ENCODE data around the gene TM9SF2.
A peak's percentile ranks its signal among the peaks of the same experiment; 100 is the strongest.
"Not testable (repeated sequence)": the region's sequence is repeated elsewhere in the genome, so short reads cannot be mapped to it uniquely, and the experiment has no call there.

The TM9SF2 gene

DNA sequence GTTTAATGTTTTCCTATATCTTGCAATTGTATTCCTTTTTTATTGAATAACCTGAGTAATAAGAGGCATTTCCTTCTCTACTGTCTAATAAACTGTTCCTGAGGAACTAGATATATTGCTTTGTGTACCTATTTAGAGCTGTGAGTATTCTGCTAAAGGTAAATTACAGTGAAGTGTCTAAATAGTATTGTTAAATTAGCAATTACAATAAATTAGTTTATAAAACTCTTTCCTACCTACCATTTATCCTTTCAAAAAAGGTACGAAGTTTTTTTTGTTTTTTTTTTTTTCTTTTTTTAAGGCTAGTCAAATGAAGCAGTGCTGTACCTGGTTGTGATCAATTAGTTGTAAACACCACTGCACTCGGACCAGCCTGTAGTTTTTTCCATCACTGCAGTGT lies 34.8 kb downstream of the TM9SF2 start:
- DNase-seq = no peak
- ATAC-seq = no peak

DNA sequence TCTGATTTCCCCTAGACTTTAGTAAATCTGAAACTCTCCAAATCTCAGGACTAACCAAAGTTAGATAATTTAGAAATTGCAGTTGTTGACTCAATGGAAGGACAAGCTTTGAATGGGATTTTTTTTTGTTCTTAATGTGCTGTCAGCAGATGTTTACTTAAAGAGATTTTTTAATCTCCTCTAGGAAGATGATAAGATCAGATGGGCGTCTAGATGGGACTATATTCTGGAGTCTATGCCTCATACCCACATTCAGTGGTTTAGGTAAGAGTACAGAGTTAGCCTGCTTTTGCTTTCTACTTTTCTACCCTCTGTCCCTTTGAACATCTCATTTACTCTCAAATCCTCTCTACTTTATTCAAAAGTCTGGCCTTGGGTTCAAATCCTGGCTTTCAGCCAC lies 39.3 kb downstream of the TM9SF2 start:
- ATAC-seq (peak; percentile 24), DNase-seq (no peak)

DNA sequence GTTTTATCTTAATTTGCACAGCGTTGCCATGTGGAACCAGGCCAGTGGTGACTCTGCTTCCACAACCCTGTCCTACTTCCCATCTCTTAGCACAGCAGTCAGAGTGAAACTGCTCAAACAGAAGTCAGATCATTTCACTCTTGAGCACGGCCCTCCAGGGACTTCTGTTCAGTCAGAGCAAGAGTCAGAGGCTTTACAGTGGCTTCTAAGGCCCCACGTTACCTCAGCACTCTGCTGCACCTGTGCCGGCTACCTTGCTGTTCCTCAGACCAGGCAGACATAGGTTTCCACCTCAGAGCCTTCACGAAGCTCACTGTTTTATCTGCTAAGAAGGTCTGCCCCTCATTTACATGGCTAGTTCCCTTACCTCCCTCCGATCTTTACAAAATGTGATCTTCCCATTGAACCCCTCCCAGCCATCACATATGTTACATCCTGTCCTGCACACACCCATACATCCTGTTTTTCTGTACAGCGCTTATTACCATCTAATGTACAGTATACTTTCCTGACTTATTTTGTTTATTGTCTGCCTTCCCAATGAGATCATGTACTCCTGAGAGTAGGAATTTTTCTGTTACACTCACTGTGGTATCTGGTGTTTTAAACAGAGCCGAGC lies 41.6 kb downstream of the TM9SF2 start:
- DNase-seq = peak; percentile 37

GRCh38 chr13:99545361-99545760 lies 44.1 kb downstream of the TM9SF2 start:
- ATAC-seq = no peak

More for the DNA sequence above, 41.6 kb downstream of the TM9SF2 start:
- ATAC-seq = peak; percentile 93

GRCh38 chr13:99545979-99546378 lies 44.7 kb downstream of the TM9SF2 start:
- DNase-seq (no peak), ATAC-seq (no peak)

More at GRCh38 chr13:99545361-99545760, 44.1 kb downstream of the TM9SF2 start:
- no peak for DNase-seq

DNA sequence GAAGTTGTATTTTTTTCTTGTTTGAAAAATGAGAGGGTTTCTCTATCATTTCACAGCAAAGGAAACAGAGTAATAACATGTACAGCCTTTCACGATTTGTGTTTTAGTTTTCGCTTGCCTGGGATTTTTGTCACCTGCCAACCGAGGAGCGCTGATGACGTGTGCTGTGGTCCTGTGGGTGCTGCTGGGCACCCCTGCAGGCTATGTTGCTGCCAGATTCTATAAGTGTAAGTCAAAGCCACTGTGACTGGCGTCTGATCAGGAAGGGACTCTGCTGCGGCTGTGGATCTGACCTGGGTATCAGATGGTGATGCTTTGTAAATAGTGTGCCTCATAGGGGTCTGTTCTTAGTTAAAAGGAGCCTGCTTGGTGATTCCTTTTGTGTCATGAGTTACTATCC lies 45.6 kb downstream of the TM9SF2 start:
- ATAC-seq (no peak), DNase-seq (no peak)

DNA sequence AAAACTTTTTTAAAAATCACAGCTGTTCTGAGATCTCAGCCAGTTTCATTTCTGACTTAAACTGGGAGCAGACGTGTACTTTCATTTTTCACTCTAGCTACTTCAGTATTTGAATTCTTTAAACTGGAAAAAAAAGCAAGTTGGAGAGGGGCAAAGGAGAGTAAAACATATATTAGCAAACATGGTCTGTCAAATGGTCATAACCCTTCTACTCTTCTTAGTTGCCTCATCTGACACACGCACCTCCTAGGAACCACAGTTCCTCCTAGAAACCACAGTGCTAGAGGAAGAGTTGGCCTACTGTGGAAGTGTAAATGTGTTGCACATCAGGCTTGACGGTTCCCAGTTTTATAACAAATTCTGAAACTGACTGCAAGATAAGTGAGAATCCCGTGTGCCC lies 47.2 kb downstream of the TM9SF2 start:
- DNase-seq (no peak), ATAC-seq (peak; percentile 43)

- no peak for DNase-seq
These were observed 51.8 kb downstream of the TM9SF2 start for GRCh38 chr13:99553033-99553432.

DNA sequence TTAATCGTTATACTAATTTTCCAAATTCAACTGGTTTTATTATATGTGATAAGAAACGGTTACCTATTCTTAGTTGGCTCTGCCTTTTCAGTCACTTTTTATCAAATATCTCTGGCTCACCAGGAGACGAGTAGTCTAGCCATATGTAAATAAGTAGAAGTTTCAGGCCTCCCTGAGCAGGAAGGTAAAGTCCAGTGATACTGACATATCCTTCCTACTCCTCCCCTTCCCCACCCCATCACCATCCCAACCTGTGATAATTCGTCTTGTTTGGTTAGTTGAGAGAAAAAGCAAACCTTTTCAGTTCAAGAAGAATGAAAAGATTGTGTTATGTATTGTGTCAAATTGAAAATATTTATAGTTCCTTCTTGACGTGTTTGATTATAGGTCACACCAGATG lies 53.9 kb downstream of the TM9SF2 start:
- no peak for ATAC-seq
- DNase-seq = no peak

More at GRCh38 chr13:99553033-99553432, 51.8 kb downstream of the TM9SF2 start:
- no peak for ATAC-seq

GRCh38 chr13:99556867-99557443 lies 55.7 kb downstream of the TM9SF2 start:
- DNase-seq (no peak), ATAC-seq (peak; percentile 69)

GRCh38 chr13:99558570-99559180 lies 57.4 kb downstream of the TM9SF2 start:
- ATAC-seq (no peak), DNase-seq (no peak)

GRCh38 chr13:99559560-99559959 lies 58.3 kb downstream of the TM9SF2 start:
- no peak for ATAC-seq

GRCh38 chr13:99563404-99563803 lies 62.1 kb downstream of the TM9SF2 start:
- ATAC-seq (no peak), DNase-seq (no peak)

More at GRCh38 chr13:99559560-99559959, 58.3 kb downstream of the TM9SF2 start:
- DNase-seq = no peak

DNA sequence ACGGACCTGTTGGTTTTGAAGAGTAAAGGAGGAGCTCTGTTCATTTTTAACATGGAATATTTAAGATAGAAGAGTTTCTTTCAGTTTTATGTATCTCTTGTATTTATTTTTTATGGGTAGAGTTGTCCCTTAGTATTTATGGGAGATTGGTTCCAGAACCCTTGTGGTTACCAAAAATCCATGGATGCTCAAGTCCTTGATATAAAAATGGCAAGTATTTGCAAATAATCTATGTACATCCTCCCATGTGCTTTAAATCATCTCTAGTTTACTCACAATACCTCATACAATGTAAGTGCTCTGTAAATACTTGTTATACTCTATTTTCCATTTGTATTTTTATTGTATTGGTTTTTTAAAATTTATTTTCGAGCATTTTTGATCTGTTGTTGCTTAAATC lies 63.1 kb downstream of the TM9SF2 start:
- DNase-seq = no peak
- no peak for ATAC-seq

- ATAC-seq (no peak), DNase-seq (no peak)
These were observed 64.3 kb downstream of the TM9SF2 start for GRCh38 chr13:99565478-99566124.

DNA sequence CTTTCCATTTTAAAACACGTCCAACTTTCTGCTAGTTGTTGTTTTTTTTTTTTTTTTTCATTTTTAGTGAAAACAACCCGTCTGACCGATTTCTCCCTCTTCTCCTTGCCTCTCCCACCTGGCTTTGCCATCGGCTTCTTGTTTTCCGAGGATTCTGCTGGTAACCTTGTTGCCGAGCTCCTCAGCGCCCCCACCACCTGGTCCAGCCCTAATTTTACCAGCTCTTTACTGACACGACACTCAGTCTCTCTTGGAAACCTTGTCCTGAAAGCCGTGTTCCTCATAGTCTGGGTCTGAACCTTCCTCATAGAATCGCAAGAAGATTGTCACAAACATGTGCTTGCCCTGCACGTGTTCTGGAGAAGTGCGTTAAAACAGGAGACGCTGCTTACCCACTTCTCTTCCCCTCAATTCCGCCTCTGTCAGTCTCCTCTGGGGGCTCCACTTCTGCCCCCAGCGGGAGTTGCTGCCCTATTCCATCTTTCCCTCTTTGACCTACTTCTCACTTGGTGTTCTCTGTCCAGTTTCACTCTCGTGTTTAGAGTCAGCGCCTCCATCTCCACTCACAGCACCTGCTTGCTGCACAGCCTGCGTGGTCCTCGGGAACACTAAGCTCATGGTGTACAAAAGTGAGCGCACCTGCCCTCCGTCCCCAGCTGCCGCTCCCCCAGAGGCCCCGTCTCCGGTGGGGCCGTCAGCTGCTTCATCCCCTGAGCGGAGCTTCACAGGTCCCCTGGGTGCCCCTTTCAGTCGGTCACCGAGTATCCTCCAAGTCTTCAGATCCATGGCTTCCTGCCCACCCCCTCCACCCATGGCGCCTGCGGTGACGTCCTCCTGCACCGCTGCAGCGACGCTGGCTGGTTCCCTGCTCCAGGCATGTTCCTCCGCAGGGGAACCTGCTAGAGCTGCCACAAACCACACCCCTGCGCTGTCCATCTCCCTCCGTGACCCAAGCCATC lies 65.1 kb downstream of the TM9SF2 start:
- peak; percentile 6 for DNase-seq
- ATAC-seq = peak; percentile 32

GRCh38 chr13:99568901-99569300 lies 67.6 kb downstream of the TM9SF2 start:
- not testable (repeated sequence) for ATAC-seq, DNase-seq

GRCh38 chr13:99572131-99572530 lies 70.9 kb downstream of the TM9SF2 start:
- DNase-seq = no peak

GRCh38 chr13:99572921-99573320 lies 71.6 kb downstream of the TM9SF2 start:
- no peak for ATAC-seq
- DNase-seq = no peak

More at GRCh38 chr13:99572131-99572530, 70.9 kb downstream of the TM9SF2 start:
- peak; percentile 23 for ATAC-seq

DNA sequence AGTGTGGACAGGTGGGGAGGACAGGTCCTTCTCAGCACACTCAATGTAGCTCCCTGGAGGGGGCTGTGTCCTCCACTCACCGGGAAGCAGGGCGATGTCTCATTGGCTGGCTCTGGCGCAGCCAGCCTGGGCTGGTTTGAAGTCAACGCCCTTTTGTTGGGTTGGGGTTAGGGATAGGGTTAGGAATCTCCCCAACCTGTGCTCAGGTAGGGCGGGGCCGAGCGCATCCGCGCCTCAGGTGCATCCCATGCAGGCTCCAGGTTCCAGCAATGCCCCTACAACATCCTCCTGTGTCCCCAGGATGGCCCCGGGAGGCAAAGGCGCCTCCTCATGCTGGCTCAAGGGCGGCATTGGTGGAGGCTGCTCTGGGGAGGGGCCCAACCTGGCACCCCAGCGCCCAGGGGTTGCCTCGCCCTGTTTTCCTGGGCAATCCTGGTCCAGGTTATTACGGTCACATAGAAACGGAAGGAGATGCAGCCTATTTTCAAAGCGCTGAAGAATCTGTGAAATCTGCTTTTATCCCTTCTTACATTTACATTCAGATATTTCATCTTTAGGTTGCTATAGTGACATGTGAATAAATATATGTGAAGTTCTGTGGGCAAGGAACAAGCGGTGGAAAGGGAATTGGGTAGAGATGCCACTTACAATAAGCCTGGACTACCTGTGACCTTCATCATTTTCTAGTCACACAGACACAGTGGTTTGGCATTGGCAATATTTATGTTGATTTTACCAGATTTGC lies 74.3 kb downstream of the TM9SF2 start:
- DNase-seq = no peak
- ATAC-seq = no peak

Data from stimulated activated naive CD8-positive, alpha-beta T cell treated with anti-CD3 and anti-CD28 coated beads, Interleukin-15, Interleukin-2, amounts not matched to agents 100 U/mL and 50 U/mL, for 24 hours (primary cell).